Measurements from ENCODE around the gene CABLES1. TPM values are rescaled to one million over a fixed set of nuclear protein-coding genes. Genes with fewer than 3 reads are reported as not detected.
A peak's percentile ranks its signal among the peaks of the same experiment; 100 is the strongest.

The CABLES1 gene
- total RNA-seq, 4 donors from 2014 or later, result 0.58 to 1.6 (median 1.3) TPM

- peak overlapping the region in 1 of 4 donors; percentile 10 for H3K4me3 ChIP-seq
- H3K27ac ChIP-seq, result no peak overlapping the region
- ATAC-seq (no peak), DNase-seq (no peak)
- intact Hi-C loops (cut with DNase I; ENCODE audit: low total_unique reads), result no loop called here
- no peaks in the 10 kb centered on the region for H3K4me1 ChIP-seq
- H3K36me3 ChIP-seq, result no peaks in the 10 kb centered on the region
- in situ Hi-C loops (cut with MboI; ENCODE audit: low sequenced_read_pairs in 4 of 4), result no loop called here
- TF ChIP-seq CTCF (IDR thresholded peaks at IDR 0.05 in 4 of 5, conservative IDR thresholded peaks at IDR 0.05 in 1 of 5), result no peak
- TF ChIP-seq POLR2A (IDR thresholded peaks at IDR 0.05), result no peak
- H3K9me3 ChIP-seq, result no peaks in the 10 kb centered on the region
- H3K27me3 ChIP-seq, result no peaks in the 10 kb centered on the region
Measured at GRCh38 chr18:23122334-23123229, 12.7 kb upstream of the CABLES1 start.

- H3K9me3 ChIP-seq, result no peaks in the 10 kb centered on the region
- no peaks in the 10 kb centered on the region for H3K4me1 ChIP-seq
- DNase-seq, result no peak
- TF ChIP-seq CTCF (IDR thresholded peaks at IDR 0.05 in 4 of 5, conservative IDR thresholded peaks at IDR 0.05 in 1 of 5), result no peak
- no peak for TF ChIP-seq POLR2A (IDR thresholded peaks at IDR 0.05)
- no peaks in the 10 kb centered on the region for H3K27me3 ChIP-seq
- no peak for ATAC-seq
- intact Hi-C loops (cut with DNase I; ENCODE audit: low total_unique reads), result no loop called here
- H3K4me3 ChIP-seq, result no peak overlapping the region
- in situ Hi-C loops (cut with MboI; ENCODE audit: low sequenced_read_pairs in 4 of 4), result loop anchor here in 2 of 4 donors (25.0 kb wide), 2 partner anchors 261 to 461 kb away; partner anchors contain the start of gene NPC1 (in 1 of the 2)
- H3K27ac ChIP-seq, result no peak overlapping the region
- no peaks in the 10 kb centered on the region for H3K36me3 ChIP-seq
Measured at GRCh38 chr18:23126376-23127056, 8.8 kb upstream of the CABLES1 start.

- Histone ChIP-seq H3K4me1 (no peaks in the 10 kb centered on the region), H3K4me3 (no peak overlapping the region), H3K36me3 (no peaks in the 10 kb centered on the region), H3K27me3 (no peaks in the 10 kb centered on the region), H3K9me3 (no peaks in the 10 kb centered on the region), H3K27ac (no peak overlapping the region)
- intact Hi-C loops (cut with DNase I; ENCODE audit: low total_unique reads), result no loop called here
- ATAC-seq, result no peak
- in situ Hi-C loops (cut with MboI; ENCODE audit: low sequenced_read_pairs in 4 of 4), result loop anchor here in 2 of 4 donors (25.0 kb wide), 2 partner anchors 260 to 460 kb away; partner anchors contain the start of gene NPC1 (in 1 of the 2)
- DNase-seq, result no peak
- TF ChIP-seq POLR2A (IDR thresholded peaks at IDR 0.05), result no peak
- TF ChIP-seq CTCF (IDR thresholded peaks at IDR 0.05 in 4 of 5, conservative IDR thresholded peaks at IDR 0.05 in 1 of 5), result no peak
Measured at GRCh38 chr18:23127090-23127489, 8.2 kb upstream of the CABLES1 start.

- intact Hi-C loops (cut with DNase I; ENCODE audit: low total_unique reads), result loop anchor here (2.0 to 10.0 kb wide), 2 partner anchors 249 to 1145 kb away; no protein-coding TSS in a partner anchor
- no peaks in the 10 kb centered on the region for H3K36me3 ChIP-seq
- ATAC-seq (no peak), DNase-seq (no peak)
- H3K9me3 ChIP-seq, result no peaks in the 10 kb centered on the region
- TF ChIP-seq CTCF (IDR thresholded peaks at IDR 0.05 in 4 of 5, conservative IDR thresholded peaks at IDR 0.05 in 1 of 5) (no peak), POLR2A (IDR thresholded peaks at IDR 0.05) (no peak)
- H3K4me1 ChIP-seq, result peaks cover 6 to 7% of the 10 kb centered on the region in 2 donors
- H3K27me3 ChIP-seq, result peaks cover 0 to 5% (median 0%) of the 10 kb centered on the region in 3 donors
- in situ Hi-C loops (cut with MboI; ENCODE audit: low sequenced_read_pairs in 4 of 4), result loop anchor here (5.0 to 25.0 kb wide), 5 partner anchors 228 to 458 kb away; partner anchors contain the start of gene NPC1 (in 1 of the 4)
- H3K4me3 ChIP-seq, result no peak overlapping the region
- no peak overlapping the region for H3K27ac ChIP-seq
Measured at GRCh38 chr18:23129355-23130002, 5.8 kb upstream of the CABLES1 start.
